ENCODE measurements around the gene MYOZ1. TPM values are rescaled to one million over a fixed set of nuclear protein-coding genes. Genes with fewer than 3 reads are reported as not detected.
A peak's percentile ranks its signal among the peaks of the same experiment; 100 is the strongest.

MYOZ1 gene
- total RNA-seq, 3 donors from 2014 or later = not detected

DNA sequence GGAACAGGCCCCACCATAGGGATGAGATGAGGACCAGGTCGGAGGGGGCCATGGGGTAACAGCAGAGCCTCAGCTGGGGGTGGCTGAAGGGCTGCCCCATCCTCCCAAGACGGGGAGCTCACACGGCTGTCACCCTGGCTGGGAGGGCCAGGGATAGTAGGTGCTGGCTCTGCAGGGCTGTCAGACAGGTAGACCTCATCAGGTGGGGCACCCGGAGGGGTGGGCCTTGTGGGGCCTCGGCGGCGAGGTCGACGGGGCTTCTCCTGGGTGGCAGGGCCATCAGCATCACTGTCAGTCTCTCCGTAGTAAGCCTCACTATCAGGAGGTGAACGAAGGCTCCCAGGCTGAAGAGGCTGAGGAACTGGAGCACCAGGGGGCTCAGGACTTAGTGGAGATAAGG lies 11.9 kb upstream of the MYOZ1 start:
- no peak for DNase-seq
- no peak for ATAC-seq
- H3K4me3 Mint-ChIP-seq = no peak overlapping the region
- H3K27me3 Mint-ChIP-seq (ENCODE audit: low read depth) = peaks cover 6% of the 10 kb centered on the region
- H3K4me1 Mint-ChIP-seq (ENCODE audit: low read depth) = no peaks in the 10 kb centered on the region
- H3K9me3 Mint-ChIP-seq = no peaks in the 10 kb centered on the region
- H3K36me3 Mint-ChIP-seq (ENCODE audit: insufficient read depth) = no peaks in the 10 kb centered on the region

DNA sequence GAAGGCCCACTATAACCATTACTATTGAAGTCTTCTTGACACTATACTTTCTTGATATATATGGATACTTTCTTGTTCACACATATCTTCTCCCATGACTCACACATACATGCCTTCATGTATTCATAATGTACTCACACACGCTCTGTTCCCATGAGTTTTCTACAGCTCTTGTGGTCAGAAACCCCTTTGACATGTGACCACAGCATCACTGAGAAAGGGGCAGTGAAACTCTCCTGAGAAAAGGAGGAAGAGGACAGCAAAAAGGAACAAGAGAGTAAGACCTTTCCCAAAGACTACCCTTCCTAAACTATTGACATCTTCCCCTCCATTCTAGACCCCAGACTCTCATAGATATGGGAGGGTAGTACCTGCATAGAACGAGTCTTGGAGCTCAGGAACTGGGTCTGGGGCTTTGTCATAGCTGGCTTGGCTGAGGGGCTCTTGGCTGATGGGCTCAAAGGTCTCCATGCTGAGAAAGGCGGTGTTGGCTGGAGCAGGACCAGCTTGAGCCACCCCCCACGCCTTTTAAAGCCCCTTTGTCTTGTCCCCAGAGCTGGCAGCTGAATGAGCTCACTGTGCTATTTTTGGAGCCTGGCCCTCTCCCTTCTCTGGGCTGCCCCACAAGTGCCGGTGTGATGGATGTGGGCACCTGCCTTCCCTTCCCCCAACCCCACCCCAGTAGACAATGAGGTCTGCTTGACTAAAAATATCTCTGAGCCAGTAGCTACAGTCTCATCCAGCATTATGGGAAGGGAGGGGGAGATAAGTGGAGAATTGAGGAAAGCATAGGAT lies 9.5 kb upstream of the MYOZ1 start:
- H3K36me3 Mint-ChIP-seq (ENCODE audit: insufficient read depth) = no peaks in the 10 kb centered on the region
- peaks cover 9% of the 10 kb centered on the region for H3K27me3 Mint-ChIP-seq (ENCODE audit: low read depth)
- ATAC-seq = peak in 1 of 2 donors; percentile 41
- H3K9me3 Mint-ChIP-seq = no peaks in the 10 kb centered on the region
- DNase-seq = no peak
- H3K4me3 Mint-ChIP-seq = no peak overlapping the region
- H3K4me1 Mint-ChIP-seq (ENCODE audit: low read depth) = no peaks in the 10 kb centered on the region

DNA sequence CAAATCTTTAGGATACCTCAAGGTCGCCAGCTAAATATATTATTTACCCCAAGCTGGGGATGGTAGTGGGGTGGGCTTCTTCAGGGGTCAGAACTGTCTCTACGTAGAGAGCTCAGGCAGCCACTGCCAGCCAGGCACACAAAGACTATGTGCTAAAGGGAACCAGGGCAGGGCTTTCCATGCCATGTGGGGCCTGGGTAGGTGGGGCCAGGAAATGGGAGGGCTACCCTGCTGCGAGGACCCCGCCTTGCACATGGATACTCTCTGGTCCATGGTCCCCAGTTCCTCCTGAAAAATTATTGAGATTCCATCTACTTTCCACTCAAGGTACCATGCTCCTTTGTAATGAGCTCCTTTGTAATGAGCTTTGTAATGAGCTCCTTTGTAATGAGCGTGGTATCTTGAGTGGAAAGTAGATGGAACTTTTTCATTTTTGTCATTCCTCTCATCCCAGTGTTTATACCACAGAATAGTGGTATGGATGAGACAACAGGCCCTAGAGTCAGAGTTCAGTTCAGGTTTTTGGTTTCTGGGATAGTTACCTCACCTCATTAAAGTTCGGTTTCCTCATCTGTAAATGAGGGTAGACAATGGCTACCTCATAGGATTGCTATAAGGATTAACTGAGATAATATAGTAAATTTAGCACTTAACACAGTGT lies 8.7 kb upstream of the MYOZ1 start:
- H3K4me1 Mint-ChIP-seq (ENCODE audit: low read depth) = no peaks in the 10 kb centered on the region
- no peaks in the 10 kb centered on the region for H3K36me3 Mint-ChIP-seq (ENCODE audit: insufficient read depth)
- H3K4me3 Mint-ChIP-seq = no peak overlapping the region
- DNase-seq (no peak), ATAC-seq (no peak)
- H3K27me3 Mint-ChIP-seq (ENCODE audit: low read depth) = peaks cover 9% of the 10 kb centered on the region
- no peaks in the 10 kb centered on the region for H3K9me3 Mint-ChIP-seq

DNA sequence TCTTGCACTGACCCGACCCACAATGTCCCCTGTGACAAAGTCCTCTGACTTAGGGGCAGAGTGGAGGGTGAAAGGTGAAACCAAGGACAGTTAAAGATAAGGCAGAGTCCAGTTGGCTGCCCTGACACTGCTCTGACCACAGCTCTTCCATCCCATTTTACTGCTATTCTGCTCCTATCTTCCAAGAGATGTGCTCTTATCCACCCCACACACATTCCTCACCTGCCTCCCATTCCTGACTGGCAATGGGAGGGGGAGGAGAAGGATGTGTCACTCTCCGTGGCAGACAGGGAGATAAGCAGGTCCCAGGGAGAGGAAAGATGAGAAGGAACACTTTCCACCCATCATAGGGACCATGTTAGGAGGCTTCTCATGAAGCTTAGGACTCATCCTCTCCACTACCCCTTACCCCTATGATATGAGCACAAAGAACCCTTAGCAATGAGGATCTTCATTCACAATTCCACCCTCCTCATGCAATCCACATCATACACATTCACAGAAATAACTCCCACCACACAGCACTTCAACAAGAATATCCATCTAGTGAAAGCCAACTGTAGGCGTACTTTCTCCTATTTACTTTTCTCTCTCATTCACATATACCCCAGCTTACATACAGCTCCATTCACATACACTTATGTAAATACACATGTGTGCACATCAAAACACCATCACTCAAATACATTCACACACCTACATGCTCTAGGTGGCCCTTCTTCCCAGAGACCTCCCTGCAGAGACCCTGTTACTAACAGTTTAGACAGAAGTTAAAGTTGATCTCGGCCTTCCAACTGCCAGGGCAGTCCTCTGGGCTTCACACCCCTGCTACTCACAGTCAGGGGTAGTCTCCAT lies 7.9 kb upstream of the MYOZ1 start:
- H3K36me3 Mint-ChIP-seq (ENCODE audit: insufficient read depth) = no peaks in the 10 kb centered on the region
- H3K9me3 Mint-ChIP-seq = no peaks in the 10 kb centered on the region
- no peak for DNase-seq
- no peak for ATAC-seq
- H3K4me3 Mint-ChIP-seq = no peak overlapping the region
- H3K4me1 Mint-ChIP-seq (ENCODE audit: low read depth) = peaks cover 5% of the 10 kb centered on the region
- H3K27me3 Mint-ChIP-seq (ENCODE audit: low read depth) = peaks cover 9% of the 10 kb centered on the region

DNA sequence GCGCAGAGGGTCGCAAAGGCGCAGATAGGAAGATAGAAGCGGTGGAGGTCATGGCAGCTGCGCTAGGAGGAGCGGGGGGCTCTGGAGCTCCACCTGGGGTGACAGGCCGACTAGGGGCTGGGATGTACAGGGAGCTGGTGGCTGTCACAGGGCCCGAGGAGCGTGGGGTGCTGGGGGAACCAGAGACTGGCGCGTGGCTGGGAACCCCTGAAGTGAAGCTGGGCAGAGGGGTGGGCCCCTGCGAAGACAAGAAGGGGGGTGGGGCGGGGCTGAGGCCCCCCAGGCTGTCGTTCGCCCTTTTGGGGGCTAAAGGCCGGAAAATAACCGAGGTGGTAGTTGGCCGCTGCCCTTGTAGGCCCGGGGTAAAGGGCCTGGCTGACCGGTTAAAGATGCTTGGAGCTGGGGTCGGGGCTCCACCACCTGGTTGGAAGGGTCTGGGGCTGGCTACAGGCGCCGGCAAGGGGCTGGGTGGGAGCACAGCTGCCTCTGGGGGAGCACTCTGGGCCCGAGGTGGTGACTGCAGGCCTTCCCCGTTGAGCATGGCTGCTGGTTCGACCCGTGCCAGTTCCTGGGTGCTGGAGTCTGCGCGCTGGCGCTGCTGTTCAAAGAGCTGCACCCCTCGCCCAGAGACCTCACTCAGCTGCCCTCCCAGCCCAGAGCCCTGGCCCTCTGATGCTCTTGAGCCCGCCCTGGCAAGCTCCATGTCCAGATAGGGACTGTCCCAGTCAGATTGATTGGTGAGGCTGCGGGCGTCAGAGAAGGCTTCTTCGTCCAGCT lies 6.8 kb upstream of the MYOZ1 start:
- Mint-ChIP-seq H3K4me1 (ENCODE audit: low read depth) (peaks cover 7% of the 10 kb centered on the region), H3K27me3 (ENCODE audit: low read depth) (peaks cover 9% of the 10 kb centered on the region), H3K4me3 (peak overlapping the region; percentile 66), H3K9me3 (no peaks in the 10 kb centered on the region), H3K36me3 (ENCODE audit: insufficient read depth) (no peaks in the 10 kb centered on the region)
- peak; percentile 41 to 54 for ATAC-seq
- DNase-seq = no peak

DNA sequence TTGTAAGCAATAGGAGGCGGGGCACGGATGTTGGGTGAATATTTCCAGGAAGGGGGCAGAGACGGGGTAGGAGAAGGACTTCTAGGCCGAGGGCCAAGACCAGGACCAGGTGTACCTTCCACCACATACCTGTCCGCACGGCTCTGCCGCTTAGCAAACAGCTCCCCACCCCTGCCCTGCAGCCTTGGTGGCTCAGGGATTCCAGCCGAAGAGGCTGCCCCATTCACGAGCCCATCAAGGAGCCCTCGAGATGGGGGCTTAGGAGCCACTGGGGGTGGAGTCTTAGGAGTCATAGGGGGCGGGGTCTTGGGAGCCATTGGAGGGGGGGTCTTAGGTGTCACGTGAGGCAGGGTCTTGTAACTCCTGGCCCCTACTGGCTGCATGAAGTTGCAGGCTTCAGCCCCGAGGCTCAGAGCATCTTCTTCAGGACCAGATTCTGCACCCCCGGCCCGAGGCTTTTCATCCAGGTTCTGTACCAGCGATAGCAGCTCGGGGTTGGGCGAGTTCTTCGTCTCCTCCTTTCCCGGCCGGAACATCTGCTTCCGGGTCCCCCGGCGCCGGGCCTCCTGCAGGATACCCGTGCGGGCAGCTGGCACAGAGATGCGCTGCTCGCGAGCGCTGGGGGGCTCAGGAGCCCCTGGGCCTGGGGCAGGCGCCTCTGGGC lies 6.1 kb upstream of the MYOZ1 start:
- DNase-seq = no peak

DNA sequence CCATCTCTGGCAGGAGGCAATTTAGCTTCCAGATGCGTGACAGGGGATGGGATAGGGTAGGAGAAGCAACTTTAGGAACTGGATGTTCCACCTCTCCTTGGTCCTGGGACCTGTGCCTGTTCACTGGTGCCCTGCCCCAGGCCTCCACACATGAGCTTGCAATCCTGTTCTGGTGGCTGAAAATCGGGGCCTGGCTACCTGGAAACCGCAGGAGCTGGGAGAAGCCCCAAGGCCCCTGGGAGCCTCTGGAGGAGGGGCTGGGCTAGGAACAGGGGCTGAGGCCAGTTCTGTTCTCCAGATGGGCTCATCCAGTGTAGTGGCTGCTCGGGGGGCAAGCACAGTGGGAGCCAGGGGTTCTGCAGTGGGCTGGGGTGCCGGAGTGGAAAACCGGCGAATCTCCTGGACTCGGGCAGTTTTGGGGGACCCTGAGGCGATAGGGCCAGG lies 5.3 kb upstream of the MYOZ1 start:
- Mint-ChIP-seq H3K4me3 (no peak overlapping the region), H3K9me3 (no peaks in the 10 kb centered on the region), H3K27me3 (ENCODE audit: low read depth) (peaks cover 9% of the 10 kb centered on the region), H3K4me1 (ENCODE audit: low read depth) (peaks cover 7% of the 10 kb centered on the region), H3K36me3 (ENCODE audit: insufficient read depth) (no peaks in the 10 kb centered on the region)
- ATAC-seq (no peak), DNase-seq (no peak)

More for the DNA sequence above, 6.1 kb upstream of the MYOZ1 start:
- Mint-ChIP-seq H3K4me3 (peak overlapping the region; percentile 66), H3K4me1 (ENCODE audit: low read depth) (peaks cover 7% of the 10 kb centered on the region), H3K9me3 (no peaks in the 10 kb centered on the region), H3K36me3 (ENCODE audit: insufficient read depth) (no peaks in the 10 kb centered on the region), H3K27me3 (ENCODE audit: low read depth) (peaks cover 9% of the 10 kb centered on the region)
- peak; percentile 49 to 63 for ATAC-seq

DNA sequence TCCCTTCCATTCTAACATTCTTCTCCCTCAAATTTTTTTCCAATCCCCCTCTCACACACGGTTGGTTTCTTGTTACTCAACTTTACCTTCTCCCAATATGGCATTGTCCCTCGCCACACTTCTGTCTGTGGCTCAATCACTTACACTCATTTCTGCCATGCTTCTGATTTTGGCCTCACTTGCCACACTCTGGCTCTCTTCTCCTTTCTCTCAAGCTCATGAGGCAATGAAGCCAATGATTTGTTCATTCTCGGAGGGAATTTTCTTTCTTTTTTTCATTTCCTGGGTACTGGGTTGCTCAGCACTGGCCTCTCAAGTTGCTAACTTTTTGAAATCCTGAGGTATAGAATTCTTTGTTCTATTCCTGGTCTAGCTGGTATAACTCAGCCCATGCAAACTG lies 4.0 kb upstream of the MYOZ1 start:
- ATAC-seq (no peak), DNase-seq (no peak)
- H3K4me3 Mint-ChIP-seq = no peak overlapping the region
- no peaks in the 10 kb centered on the region for H3K36me3 Mint-ChIP-seq (ENCODE audit: insufficient read depth)
- peaks cover 7% of the 10 kb centered on the region for H3K4me1 Mint-ChIP-seq (ENCODE audit: low read depth)
- H3K27me3 Mint-ChIP-seq (ENCODE audit: low read depth) = peaks cover 5% of the 10 kb centered on the region
- H3K9me3 Mint-ChIP-seq = no peaks in the 10 kb centered on the region

DNA sequence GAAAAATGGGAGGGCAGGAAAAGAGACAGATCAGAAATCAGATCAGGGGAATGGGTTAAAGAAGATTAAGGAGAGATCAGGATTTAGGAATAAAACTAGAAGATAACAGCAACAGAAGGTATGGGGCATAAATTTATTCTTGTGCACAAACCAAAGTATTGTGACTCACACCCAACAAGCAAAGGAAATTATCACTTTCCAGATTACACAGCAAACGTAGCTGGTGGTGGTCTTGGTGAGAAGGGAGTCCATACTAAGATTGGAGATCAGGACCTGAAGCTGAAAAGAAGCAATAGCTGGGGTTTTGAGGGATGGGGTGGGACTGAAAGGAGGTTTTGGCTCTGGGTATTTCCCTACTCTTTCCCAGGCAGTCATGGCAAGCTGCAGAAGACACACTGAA lies 3.5 kb upstream of the MYOZ1 start:
- DNase-seq (no peak), ATAC-seq (no peak)
- peaks cover 7% of the 10 kb centered on the region for H3K4me1 Mint-ChIP-seq (ENCODE audit: low read depth)
- H3K27me3 Mint-ChIP-seq (ENCODE audit: low read depth) = peaks cover 5% of the 10 kb centered on the region
- no peaks in the 10 kb centered on the region for H3K36me3 Mint-ChIP-seq (ENCODE audit: insufficient read depth)
- H3K4me3 Mint-ChIP-seq = no peak overlapping the region
- H3K9me3 Mint-ChIP-seq = no peaks in the 10 kb centered on the region

DNA sequence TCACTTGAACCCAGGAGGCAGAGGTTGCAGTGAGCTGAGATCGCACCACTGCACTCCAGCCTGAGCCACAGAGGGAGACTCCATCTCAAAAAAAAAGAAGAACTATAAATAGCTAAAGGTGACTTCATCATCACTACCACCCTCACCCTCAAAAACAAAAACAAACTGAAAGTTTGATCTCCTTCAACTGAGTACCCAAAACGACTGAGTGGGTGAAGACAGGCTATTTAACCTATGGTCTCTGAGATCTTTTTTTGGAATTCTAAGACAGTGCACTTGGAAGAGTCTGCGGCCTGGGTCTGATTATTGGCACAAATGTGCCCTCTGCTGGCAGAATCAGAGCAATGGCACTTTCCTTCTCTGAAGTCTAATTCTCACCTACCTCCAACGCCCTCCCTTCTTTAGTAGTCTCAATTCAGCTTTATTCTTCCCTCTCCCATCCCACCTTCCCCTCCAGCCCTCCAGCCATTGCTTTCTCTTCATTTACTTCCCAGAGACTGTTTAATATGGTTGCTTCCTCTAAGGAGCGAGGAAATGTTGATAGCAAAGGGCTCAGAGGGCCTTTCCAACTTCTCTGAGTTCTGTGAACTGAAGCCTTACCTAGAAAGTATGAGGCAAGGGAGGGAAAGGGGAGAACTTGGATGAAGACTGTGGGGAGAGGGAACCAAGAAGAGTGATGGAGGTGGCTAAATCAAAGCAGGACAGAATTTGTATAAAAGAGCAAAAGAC lies 2.9 kb upstream of the MYOZ1 start:
- H3K4me1 Mint-ChIP-seq (ENCODE audit: low read depth) = peaks cover 7% of the 10 kb centered on the region
- peak; percentile 44 for DNase-seq
- peak; percentile 57 to 63 for ATAC-seq
- no peak overlapping the region for H3K4me3 Mint-ChIP-seq
- no peaks in the 10 kb centered on the region for H3K9me3 Mint-ChIP-seq
- H3K27me3 Mint-ChIP-seq (ENCODE audit: low read depth) = peaks cover 2% of the 10 kb centered on the region
- no peaks in the 10 kb centered on the region for H3K36me3 Mint-ChIP-seq (ENCODE audit: insufficient read depth)

DNA sequence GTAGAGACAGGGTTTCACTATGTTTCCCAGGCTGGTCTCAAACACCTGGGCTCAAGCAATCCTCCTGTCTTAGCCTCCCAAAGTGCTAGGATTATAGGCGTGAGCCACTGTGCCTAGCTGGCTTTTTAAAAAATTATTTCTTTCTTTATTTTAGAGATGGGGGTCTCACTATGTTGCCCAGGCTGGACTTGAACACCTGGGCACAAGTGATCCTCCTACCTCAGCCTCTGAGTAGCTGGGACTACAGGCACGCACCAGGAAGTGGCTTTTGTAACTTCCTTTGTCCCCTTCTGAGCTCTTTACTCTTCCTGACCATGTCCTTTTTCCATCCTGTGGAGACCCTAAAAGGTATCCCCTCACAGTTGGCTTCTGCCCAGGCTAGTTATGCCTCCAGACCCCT lies 2.1 kb upstream of the MYOZ1 start:
- no peaks in the 10 kb centered on the region for H3K36me3 Mint-ChIP-seq (ENCODE audit: insufficient read depth)
- DNase-seq (no peak), ATAC-seq (no peak)
- no peak overlapping the region for H3K4me3 Mint-ChIP-seq
- H3K4me1 Mint-ChIP-seq (ENCODE audit: low read depth) = peaks cover 7% of the 10 kb centered on the region
- H3K9me3 Mint-ChIP-seq = no peaks in the 10 kb centered on the region
- H3K27me3 Mint-ChIP-seq (ENCODE audit: low read depth) = peaks cover 2% of the 10 kb centered on the region

DNA sequence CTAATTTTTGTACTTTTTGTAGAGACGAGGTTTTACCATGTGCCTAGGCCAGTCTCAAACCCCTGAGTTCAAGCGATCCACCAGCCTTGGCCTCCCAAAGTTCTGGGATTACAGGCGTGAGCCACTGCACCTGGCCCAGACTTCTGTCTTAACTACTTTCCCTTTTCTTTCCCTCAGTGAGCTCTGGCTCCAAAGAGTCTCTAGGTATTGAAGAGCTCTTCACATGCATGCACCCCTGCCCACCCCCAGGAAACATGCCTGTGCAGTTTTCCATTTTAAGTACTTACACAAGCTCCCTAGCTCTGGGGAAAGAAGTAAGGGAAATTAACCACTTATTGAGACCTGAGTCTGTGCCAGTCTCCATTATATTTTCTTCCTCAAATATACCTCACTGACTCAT lies 2.0 kb downstream of the MYOZ1 start:
- H3K27me3 Mint-ChIP-seq (ENCODE audit: low read depth) = peaks cover 1% of the 10 kb centered on the region
- peaks cover 3% of the 10 kb centered on the region for H3K4me1 Mint-ChIP-seq (ENCODE audit: low read depth)

DNA sequence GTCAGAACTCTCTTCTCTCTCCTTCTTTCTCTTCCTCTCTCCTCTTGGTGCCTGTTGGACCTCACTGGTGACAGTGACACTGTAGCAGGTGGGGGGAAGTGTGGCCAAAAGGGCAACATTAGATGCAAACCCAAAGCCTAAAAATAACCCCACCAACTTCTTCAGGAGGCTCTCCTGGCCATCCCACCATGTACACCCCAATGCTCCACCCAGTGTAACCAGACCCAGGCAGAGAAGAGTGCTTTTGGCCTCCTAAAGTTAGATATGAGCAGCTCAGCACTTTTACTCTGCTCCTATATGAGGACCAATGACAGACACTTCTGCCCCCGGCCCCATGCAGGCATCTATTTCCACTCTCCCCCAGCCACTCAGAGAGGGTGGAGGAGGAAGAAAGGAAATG lies 5.5 kb downstream of the MYOZ1 start:
- ATAC-seq (no peak), DNase-seq (no peak)
- Mint-ChIP-seq H3K27me3 (ENCODE audit: low read depth) (peaks cover 1% of the 10 kb centered on the region), H3K9me3 (no peaks in the 10 kb centered on the region), H3K4me1 (ENCODE audit: low read depth) (no peaks in the 10 kb centered on the region), H3K36me3 (ENCODE audit: insufficient read depth) (no peaks in the 10 kb centered on the region), H3K4me3 (no peak overlapping the region)

More for the DNA sequence above, 2.0 kb downstream of the MYOZ1 start:
- DNase-seq (no peak), ATAC-seq (no peak)
- Mint-ChIP-seq H3K36me3 (ENCODE audit: insufficient read depth) (no peaks in the 10 kb centered on the region), H3K9me3 (no peaks in the 10 kb centered on the region), H3K4me3 (no peak overlapping the region)
